Peyer's patch (tissue), 4 donors: ENCODE results near the gene THAP4.

ENCODE experiments used
- POLR2A ChIP-seq, 2 donors: fragments of 450-650 bp; IDR thresholded peaks; one replicate each; pipeline ENCODE4 v1.5.1; 2017; ENCODE audit warnings: antibody characterized with exemption in 2 of 2, mild to moderate bottlenecking in 2 of 2, moderate library complexity in 2 of 2
- TF ChIP-seq, protein P1 (sequence below), 6 experiments: fragments of 450-650 bp in 4 of 6; fragments of 200-600 bp in 2 of 6; sonication (generic) in 1 of 6; IDR thresholded peaks; one replicate each; pipeline ENCODE4 v1.5.1; 2017 to 2019; ENCODE audit warnings: antibody characterized with exemption in 6 of 6, mild to moderate bottlenecking in 3 of 6, moderate library complexity in 1 of 6

DNA sequence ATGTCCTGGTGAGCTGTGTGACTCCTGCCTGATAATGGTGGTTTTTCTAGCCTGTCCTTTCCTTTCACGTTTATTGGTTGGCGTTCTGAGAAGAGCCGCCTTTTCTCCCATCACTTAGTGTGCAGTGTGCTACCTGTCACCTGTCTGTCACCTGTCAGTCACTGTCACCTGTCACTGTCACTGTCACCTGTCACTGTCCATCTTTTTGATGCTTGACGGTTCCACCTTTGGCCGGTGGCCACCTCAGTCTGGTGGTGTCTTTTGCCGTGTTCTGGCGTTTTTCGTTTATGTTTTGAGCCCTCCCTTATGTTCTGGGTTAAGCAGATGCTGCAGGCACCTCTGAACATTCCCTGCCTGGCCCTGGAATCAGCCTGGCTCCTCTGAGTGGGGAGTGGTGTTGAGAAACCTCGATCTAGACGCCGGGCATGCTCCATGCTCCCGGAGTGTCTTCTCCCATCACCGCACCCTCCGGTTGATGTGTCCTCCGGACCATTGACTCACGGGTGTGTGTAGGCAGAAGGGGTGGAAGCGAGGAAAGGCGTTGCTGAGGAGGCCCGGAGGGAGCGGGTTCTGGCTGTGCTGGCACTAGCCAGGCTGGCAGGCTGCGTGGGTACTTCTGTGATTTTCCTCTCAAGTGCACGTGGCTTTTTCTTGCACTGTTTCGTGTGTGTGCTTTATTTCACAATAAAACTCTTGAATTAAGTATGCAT, 28.9 kb upstream of the THAP4 start:
- TF ChIP-seq, protein P1, sequence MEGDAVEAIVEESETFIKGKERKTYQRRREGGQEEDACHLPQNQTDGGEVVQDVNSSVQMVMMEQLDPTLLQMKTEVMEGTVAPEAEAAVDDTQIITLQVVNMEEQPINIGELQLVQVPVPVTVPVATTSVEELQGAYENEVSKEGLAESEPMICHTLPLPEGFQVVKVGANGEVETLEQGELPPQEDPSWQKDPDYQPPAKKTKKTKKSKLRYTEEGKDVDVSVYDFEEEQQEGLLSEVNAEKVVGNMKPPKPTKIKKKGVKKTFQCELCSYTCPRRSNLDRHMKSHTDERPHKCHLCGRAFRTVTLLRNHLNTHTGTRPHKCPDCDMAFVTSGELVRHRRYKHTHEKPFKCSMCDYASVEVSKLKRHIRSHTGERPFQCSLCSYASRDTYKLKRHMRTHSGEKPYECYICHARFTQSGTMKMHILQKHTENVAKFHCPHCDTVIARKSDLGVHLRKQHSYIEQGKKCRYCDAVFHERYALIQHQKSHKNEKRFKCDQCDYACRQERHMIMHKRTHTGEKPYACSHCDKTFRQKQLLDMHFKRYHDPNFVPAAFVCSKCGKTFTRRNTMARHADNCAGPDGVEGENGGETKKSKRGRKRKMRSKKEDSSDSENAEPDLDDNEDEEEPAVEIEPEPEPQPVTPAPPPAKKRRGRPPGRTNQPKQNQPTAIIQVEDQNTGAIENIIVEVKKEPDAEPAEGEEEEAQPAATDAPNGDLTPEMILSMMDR (IDR thresholded peaks at IDR 0.05), result no peak
- no peak for TF ChIP-seq POLR2A (IDR thresholded peaks at IDR 0.05)
